Islet precursor cell (in vitro differentiated cells): ENCODE results near the gene CNTRL.
"Not testable (repeated sequence)": the region's sequence is repeated elsewhere in the genome, so short reads cannot be mapped to it uniquely, and the experiment has no call there.

Experiments used
- DNase-seq: peaks from one replicate; pipeline ENCODE4 v3.0.0-alpha.2; 2018

The CNTRL gene

GRCh38 chr9:121071370-121071755 lies 3.4 kb upstream of the CNTRL start:
- no peak for DNase-seq

GRCh38 chr9:121071756-121072421 lies 2.9 kb upstream of the CNTRL start:
- no peak for DNase-seq

DNA sequence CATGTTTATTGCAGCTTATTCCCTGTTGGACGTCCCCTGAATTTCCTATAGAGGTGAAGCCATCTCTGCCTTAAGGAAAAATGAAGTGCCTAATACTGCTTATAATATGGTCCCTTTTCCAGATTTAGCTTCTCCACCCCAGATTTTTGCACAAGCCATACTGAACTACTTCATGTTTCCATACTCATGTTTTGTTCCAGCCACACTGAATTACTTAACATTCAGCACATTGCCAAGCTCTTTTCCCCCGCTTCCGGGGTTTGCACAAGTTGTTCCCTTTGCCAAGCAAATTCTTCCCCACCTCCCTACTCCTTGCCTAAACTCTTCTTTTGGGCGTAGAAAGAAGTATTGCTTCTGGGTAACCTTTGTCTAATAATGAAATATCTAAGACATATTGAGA lies 1.7 kb upstream of the CNTRL start:
- DNase-seq: no peak

DNA sequence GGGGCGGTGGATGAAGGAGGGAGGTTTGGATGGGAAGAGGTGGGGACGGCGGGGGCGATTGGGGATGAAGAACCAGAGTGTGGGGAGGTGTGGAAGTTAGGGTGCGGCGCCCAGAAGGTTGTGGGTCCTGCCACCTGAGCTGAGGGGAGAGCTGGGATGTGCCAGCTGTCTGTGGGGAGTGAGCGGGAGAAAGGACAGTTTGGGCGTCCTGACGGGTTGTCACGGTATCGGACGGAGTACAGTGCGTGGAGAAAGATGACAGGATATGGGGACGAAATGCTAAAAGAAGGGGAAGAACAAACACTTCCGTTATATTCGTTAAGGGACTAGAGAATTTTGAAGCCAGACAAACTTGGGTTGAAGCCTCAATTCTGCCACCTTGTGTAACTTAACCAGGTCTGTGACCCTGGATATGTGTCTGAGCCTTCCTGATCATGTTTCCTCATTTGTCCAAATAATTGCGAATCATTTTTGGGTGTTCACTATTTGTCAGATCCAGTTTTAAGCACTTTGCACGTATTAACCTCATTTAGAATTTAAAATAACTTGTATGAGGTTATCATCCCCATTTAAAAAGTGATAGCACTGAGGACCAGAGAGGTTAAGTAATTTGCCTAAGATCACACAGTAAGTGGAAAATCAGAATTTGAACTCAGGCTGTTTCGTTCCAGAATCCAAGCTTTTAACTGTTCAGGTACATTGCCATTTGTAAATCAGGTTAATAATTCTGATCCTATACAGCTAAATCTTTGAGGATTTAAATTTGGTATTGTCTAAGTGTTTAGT lies 689 bp downstream of the CNTRL start:
- no peak for DNase-seq

DNA sequence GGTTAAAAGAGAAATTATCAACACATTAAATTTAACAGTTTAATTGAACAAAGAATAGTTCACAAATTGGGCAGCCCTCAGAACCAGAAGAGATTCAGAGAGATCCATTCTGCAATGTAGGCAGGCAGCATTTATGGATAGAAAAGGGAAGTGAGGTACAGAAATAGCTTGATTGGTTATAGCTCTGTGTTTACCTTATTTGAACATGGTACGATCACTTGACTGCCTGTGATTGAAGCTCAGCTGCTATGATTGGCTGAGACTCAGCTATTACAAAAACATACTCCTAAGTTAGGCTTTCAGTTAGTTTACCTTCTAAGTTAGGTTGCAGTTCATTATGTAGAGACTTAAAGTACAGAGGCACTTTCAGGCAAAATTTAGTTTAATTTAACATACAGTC lies 7.3 kb downstream of the CNTRL start:
- no peak for DNase-seq

GRCh38 chr9:121085661-121086060 lies 10.9 kb downstream of the CNTRL start:
- no peak for DNase-seq

DNA sequence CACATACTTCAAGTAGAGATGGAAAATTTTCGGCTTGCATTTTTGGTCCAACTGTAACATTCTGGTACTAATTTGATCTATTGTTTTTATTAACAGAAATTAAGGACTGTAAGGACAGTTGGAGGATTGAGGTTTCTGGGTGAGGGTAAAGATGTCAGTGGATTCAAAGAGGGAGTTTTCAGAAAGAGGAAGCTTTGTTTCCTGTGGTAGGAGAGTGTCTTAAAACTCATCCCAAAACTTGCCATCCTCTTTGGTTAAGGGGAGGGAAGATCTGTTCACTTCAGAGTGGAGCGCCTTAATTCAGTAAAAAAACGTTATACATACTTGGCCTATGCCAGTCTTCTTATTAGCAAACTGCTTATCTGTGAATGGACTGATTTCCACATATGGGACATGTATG lies 13.8 kb downstream of the CNTRL start:
- no peak for DNase-seq

DNA sequence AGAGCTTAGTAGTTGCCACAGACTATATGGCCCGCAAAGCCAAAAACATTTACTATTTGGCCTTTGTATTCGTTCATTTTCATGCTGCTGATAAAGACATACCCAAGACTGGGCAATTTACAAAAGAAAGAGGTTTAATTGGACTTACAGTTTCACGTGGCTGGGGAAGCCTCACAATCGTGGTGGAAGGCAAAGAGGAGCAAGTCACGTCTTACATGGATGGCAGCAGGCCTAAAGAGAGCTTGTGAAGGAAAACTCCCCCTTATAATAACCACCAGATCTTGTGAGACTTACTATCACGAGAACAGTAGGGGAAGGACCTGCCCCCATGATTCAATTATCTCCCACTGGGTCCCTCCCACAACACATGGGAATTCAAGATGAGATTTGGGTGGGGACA lies 16.0 kb downstream of the CNTRL start:
- DNase-seq: not testable (repeated sequence)

GRCh38 chr9:121095057-121095456 lies 20.3 kb downstream of the CNTRL start:
- DNase-seq: no peak

GRCh38 chr9:121098567-121099198 lies 23.9 kb downstream of the CNTRL start:
- no peak for DNase-seq

DNA sequence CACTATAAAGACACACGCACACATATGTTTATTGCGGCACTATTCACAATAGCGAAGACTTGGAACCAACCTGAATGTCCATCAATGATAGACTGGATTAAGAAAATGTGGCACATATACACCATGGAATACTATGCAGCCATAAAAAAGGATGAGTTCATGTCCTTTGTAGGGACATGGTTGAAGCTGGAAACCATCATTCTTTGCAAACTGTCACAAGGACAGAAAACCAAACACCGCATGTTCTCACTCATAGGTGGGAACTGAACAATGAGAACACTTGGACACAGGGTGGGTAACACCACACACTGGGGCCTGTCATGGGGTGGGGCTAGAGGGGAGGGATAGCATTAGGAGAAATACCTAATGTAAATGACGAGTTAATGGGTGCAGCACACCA lies 29.3 kb downstream of the CNTRL start:
- not testable (repeated sequence) for DNase-seq

DNA sequence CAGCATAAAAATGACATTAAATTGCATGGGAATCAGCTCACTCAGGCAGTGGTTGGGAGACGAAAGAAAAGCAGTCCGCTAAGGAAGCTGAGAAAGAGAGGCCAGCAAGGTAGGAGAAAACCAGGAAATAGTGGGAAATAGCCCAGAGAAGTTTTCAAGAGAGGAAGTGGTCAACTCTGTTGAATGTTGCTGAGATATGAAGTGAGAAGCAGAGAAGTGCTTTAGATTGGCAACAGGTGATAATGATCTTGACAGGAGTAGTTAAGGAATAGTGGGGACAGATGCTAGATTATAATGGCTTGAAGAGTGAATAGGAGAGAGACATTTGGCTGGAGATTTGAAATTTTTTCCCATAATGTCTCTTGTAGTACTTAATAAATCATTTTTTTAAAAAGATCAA lies 30.8 kb downstream of the CNTRL start:
- no peak for DNase-seq

DNA sequence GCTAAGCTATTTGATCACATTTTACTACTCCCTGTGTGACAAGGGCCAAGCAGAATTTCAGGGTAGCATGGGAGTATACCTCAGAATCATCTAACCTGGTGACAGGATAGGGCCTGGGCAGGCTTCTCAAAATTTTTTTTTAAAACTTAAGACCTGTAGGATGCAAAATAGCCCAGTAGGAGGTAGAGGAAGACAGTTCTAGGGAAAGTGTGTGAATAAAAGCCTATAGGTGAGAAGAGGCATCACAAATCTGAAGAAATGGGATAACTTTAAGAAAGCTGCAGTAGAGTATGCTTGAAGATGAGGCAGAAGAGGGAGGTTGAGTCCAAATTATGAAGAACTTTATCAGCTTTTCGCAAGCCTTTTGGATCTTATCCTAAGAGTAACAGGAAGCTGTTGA lies 32.3 kb downstream of the CNTRL start:
- DNase-seq: no peak

GRCh38 chr9:121107881-121108280 lies 33.1 kb downstream of the CNTRL start:
- no peak for DNase-seq

GRCh38 chr9:121115466-121115865 lies 40.7 kb downstream of the CNTRL start:
- no peak for DNase-seq

- DNase-seq: no peak
Measured at GRCh38 chr9:121118266-121118665, 43.5 kb downstream of the CNTRL start.

- DNase-seq: no peak
Measured at GRCh38 chr9:121120386-121120785, 45.6 kb downstream of the CNTRL start.

GRCh38 chr9:121121582-121122087 lies 46.9 kb downstream of the CNTRL start:
- DNase-seq: peak; percentile 98

DNA sequence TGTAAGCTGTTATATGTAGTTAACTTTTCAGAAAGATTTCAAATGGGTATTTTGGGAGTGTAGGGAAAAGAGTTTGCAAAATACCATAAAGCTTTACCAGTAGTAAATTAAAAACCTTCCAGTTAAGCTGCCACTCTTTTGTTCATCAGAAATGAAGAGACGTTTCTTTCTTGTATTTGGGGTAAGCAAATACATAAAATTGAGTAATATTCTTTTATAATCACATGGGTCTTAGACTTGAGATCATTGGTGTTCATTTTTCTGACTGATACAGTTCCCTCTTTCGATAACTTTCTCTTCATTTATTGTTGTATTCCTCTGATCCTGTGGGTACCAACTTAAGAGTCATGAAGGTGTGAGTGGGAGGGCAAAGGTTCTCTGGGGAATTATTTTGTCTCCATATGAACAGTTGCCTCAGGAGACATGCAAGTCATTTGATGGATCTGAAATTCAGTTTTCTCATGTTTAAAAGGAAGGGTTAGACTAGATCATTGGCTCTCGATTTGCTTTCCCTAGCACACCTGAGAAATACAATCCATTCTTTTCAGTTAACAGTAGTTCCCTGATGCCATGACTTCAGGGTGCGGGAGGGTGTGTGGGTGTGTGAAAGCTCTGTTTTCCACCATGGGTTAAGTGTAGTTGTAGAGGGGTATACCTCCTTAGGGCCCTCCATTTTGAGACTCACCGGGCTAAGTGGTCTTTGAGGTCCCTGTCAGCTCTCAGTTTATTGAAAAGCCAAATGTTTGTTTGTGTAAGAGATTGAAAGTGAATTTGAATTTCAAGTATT lies 47.7 kb downstream of the CNTRL start:
- DNase-seq: no peak

GRCh38 chr9:121123816-121124535 lies 49.2 kb downstream of the CNTRL start:
- no peak for DNase-seq

DNA sequence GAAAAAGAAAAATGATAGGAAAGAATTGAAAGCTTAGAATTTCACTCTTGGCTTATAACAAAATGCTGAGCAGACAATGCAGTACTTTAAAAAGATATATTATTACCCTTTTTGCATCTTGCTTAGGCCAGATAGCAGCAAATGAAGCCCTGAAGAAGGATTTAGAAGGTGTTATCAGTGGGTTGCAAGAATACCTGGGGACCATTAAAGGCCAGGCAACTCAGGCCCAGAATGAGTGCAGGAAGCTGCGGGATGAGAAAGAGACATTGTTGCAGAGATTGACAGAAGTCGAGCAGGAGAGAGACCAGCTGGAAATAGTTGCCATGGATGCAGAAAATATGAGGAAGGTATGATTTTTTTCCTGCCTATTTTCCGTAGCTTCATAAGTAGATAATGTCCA lies 50.8 kb downstream of the CNTRL start:
- DNase-seq: no peak

DNA sequence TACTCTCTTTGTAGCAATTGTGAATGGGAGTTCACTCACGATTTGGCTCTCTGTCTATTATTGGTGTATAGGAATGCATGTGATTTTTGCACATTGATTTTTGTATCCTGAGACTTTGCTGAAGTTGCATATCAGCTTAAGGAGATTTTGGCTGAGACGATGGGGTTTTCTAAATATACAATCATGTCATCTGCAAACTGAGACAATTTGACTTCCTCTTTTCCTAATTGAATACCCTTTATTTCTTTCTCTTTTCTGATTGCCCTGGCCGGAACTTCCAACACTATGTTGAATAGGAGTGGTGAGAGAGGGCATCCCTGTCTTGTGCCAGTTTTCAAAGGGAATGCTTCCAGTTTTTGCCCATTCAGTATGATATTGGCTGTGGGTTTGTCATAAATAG lies 54.6 kb downstream of the CNTRL start:
- DNase-seq: not testable (repeated sequence)
